Psoas muscle (tissue), 8 donors: ENCODE data around the gene ANAPC16. TPM values are rescaled to one million over a fixed set of nuclear protein-coding genes. Genes with fewer than 3 reads are reported as not detected.
A peak's percentile ranks its signal among the peaks of the same experiment; 100 is the strongest.

ENCODE experiments used
- ATAC-seq, 4 donors: fragments of 200-7000 bp; cut with Tn5 transposase; one replicate each; pipeline ENCODE4 v1.9.1; 2020; ENCODE audit warnings: moderate library complexity in 3 of 4, mild to moderate bottlenecking in 2 of 4
- DNase-seq, 2 donors: peaks; one replicate each; pipeline ENCODE4 v3.0.0-alpha.2; 2020
- H3K27ac ChIP-seq: fragments of 200-600 bp; one replicate; pipeline ENCODE4 v1.8.0; 2022
- H3K27me3 ChIP-seq, 3 donors: fragments of 200-600 bp in 1 of 3; one replicate each; pipeline versions ENCODE4 v1.6.1 to v1.8.0; 2013 to 2022; ENCODE audit warnings: low read length in 2 of 3, mild to moderate bottlenecking in 2 of 3, moderate library complexity in 1 of 3; ENCODE audit not compliant: insufficient read depth in 3 of 3
- H3K36me3 ChIP-seq, 2 donors: fragments of 200-600 bp in 1 of 2; one replicate each; pipeline versions ENCODE4 v1.6.1 to v1.8.0; 2013 to 2022; ENCODE audit warnings: low read depth in 1 of 2, mild to moderate bottlenecking in 1 of 2, moderate library complexity in 1 of 2; ENCODE audit not compliant: insufficient read depth in 1 of 2
- H3K4me1 ChIP-seq: fragments of 200-600 bp; one replicate; pipeline ENCODE4 v1.8.0; 2022
- H3K4me3 ChIP-seq: fragments of 200-600 bp; one replicate; pipeline ENCODE4 v1.8.0; 2022; ENCODE audit warnings: mild to moderate bottlenecking
- H3K9me3 ChIP-seq: fragments of 200-600 bp; one replicate; pipeline ENCODE4 v1.8.0; 2022
- WGBS, 3 donors: extraction: QIAGEN DNeasy Blood & Tissue Kit; methylation state at CpG; one replicate each; pipeline versions ENCODE4 v1.1.6 to v1.1.7; 2013; 5-methylcytosine and 5-hydroxymethylcytosine counted together
- intact Hi-C, 2 donors: fragments of 100-400 bp; cut with DNase I; formaldehyde crosslinking; loops; one replicate each; pipeline versions ENCODE4 v1.11.0 to v1.14.2; 2022
- polyA plus RNA-seq, 3 donors: library from polyadenylated mRNA; stranded (reverse); fragments of 200-250 nt; gene quantifications; one replicate each; pipeline ENCODE4 v1.2.3, GENCODE V29; 2013
- total RNA-seq, 4 donors: library from RNA; stranded (reverse); fragmentation: NEBNext Ultra II Directional in 2 of 4; extraction: Animal tissue kit (Norgen Biotek cat#: 25700) in 2 of 4; gene quantifications; one replicate each; pipeline versions ENCODE4 v1.2.1 to v1.2.4, GENCODE V29; 2021 to 2023
- TF ChIP-seq, protein P1 (sequence below): fragments of 200-600 bp; IDR thresholded peaks from one replicate; pipeline ENCODE4 v1.8.0; 2022; ENCODE audit warnings: antibody characterized with exemption
- donor health status: healthy with polysubstance abuse.
- donor health status: DM: no; HTN: no; CAD: no; lungs with moderate emphysema.
- donor health status: Bipolar disorder and iron deficiency.
- donor health status: healthy.
- donor health status: DM: yes; HTN: yes; CAD: no.
- donor health status: DM: no; HTN: no; CAD: no.
- donor health status: DM: no; HTN: no; CAD: no.
- donor health status: DM: yes; HTN: yes; CAD: no.

ANAPC16 gene
- total and polyA plus RNA-seq, 7 donors, result 60.1 to 184 (median 128) TPM

DNA sequence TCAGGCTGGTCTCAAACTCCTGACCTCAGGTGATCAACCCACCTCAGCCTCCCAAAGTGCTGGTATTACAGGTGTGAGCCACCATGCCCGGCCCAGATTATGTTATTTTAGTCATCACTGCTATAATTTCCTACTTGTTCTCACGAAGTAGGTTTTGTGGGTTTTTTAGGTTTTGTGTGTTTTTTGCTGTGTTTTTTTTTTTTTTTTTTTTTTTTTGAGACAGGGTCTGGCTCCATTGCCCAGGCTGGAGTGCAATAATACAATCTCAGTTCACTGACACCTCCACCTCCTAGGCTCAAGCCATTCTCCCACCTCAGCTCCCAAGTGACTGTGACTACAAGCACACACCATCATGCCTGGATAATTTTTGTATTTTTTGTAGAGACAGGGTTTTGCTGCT is 20.9 kb upstream of the ANAPC16 start:
- TF ChIP-seq, protein P1, sequence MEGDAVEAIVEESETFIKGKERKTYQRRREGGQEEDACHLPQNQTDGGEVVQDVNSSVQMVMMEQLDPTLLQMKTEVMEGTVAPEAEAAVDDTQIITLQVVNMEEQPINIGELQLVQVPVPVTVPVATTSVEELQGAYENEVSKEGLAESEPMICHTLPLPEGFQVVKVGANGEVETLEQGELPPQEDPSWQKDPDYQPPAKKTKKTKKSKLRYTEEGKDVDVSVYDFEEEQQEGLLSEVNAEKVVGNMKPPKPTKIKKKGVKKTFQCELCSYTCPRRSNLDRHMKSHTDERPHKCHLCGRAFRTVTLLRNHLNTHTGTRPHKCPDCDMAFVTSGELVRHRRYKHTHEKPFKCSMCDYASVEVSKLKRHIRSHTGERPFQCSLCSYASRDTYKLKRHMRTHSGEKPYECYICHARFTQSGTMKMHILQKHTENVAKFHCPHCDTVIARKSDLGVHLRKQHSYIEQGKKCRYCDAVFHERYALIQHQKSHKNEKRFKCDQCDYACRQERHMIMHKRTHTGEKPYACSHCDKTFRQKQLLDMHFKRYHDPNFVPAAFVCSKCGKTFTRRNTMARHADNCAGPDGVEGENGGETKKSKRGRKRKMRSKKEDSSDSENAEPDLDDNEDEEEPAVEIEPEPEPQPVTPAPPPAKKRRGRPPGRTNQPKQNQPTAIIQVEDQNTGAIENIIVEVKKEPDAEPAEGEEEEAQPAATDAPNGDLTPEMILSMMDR, result no peak
- DNase-seq (no peak), ATAC-seq (no peak)
- H3K4me1 ChIP-seq, result no peaks in the 10 kb centered on the region
- H3K9me3 ChIP-seq, result no peaks in the 10 kb centered on the region
- no peak overlapping the region for H3K4me3 ChIP-seq
- no peak overlapping the region for H3K27ac ChIP-seq
- 95 to 100% (median 96%) methylated on average over 2 of the region's 2 CpGs for WGBS, 3 donors
- H3K36me3 ChIP-seq, result peaks cover 0 to 70% of the 10 kb centered on the region in 2 donors
- intact Hi-C loops, result no loop called here
- H3K27me3 ChIP-seq, result no peaks in the 10 kb centered on the region

DNA sequence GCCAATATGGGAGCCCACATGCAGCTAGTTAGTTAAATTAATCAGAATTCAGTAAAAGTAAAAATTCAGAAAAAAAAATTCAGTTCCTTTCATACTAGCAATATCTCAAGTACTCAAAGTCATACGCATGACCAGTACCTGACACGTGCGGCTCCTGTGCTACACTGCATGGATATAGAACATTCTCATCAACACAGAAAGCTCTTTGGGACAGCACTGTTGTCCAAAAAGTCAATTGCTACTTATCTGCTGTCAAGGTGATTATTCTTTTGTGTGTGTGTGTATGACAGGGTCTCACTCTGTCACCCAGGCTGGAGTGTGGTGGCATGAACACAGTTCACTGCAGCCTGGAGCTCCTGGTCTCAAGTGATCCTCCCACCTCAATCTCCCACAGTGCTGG is 14.9 kb upstream of the ANAPC16 start:
- Histone ChIP-seq H3K27ac (no peak overlapping the region), H3K36me3 (peaks cover 0 to 66% of the 10 kb centered on the region in 2 donors), H3K4me1 (peaks cover 9% of the 10 kb centered on the region), H3K27me3 (no peaks in the 10 kb centered on the region), H3K4me3 (no peak overlapping the region), H3K9me3 (no peaks in the 10 kb centered on the region)
- DNase-seq, result no peak
- TF ChIP-seq, protein P1, result no peak
- 95 to 99% (median 99%) methylated on average over 3 of the region's 3 CpGs for WGBS, 3 donors
- ATAC-seq, result no peak
- intact Hi-C loops, result no loop called here

DNA sequence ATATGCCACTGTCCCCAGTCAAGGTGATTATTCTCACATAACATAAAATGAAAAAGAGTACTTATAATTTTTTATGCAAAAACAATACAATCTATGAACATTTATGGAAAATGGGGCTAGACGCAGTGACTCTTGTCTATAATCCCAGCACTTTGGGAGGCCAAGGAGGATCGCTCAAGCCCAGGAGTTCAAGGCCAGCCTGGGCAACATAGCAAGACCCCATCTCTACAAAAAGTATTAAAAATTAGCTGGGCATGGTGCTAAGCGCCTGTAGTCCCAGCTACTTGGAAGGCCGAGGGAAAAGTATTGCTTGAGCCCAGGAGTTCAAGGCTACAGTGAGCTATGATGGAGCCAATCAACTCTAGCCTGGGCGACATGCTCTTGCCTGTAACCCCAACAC is 14.5 kb upstream of the ANAPC16 start:
- Histone ChIP-seq H3K27ac (no peak overlapping the region), H3K9me3 (no peaks in the 10 kb centered on the region), H3K4me1 (peaks cover 9% of the 10 kb centered on the region), H3K4me3 (no peak overlapping the region), H3K27me3 (no peaks in the 10 kb centered on the region), H3K36me3 (peaks cover 0 to 66% of the 10 kb centered on the region in 2 donors)
- DNase-seq (no peak), ATAC-seq (no peak)
- TF ChIP-seq, protein P1, result no peak
- 77 to 98% (median 80%) methylated on average over 5 of the region's 5 CpGs for WGBS, 3 donors
- intact Hi-C loops, result no loop called here

DNA sequence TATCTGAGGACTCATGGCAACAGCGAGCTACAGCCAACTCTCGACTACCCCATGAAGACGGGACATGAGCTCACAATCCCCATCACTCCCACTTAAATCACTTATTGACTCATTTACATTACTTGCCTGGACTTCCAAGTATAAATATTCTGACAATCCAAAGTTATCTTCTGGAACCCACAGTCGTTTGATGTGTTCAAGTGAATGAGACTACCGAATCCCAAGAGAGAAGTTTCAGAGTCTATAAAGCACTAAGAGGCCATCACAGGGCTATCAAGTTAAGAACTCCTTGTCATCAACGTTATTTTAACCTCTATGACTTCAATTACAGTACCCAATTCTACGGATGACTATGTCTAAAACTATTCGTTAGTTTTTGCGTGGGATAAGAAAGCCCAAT is 11.5 kb upstream of the ANAPC16 start:
- H3K27me3 ChIP-seq, result no peaks in the 10 kb centered on the region
- H3K4me3 ChIP-seq, result no peak overlapping the region
- H3K9me3 ChIP-seq, result no peaks in the 10 kb centered on the region
- ATAC-seq (peak; percentile 86 to 92 (median 90)), DNase-seq (no peak)
- WGBS, 3 donors, result 46 to 78% (median 53%) methylated on average over 9 of the region's 9 CpGs
- intact Hi-C loops, result no loop called here
- peaks cover 11% of the 10 kb centered on the region for H3K4me1 ChIP-seq
- H3K27ac ChIP-seq, result peak overlapping the region; percentile 84
- TF ChIP-seq, protein P1, result no peak
- H3K36me3 ChIP-seq, result peaks cover 0 to 70% of the 10 kb centered on the region in 2 donors

DNA sequence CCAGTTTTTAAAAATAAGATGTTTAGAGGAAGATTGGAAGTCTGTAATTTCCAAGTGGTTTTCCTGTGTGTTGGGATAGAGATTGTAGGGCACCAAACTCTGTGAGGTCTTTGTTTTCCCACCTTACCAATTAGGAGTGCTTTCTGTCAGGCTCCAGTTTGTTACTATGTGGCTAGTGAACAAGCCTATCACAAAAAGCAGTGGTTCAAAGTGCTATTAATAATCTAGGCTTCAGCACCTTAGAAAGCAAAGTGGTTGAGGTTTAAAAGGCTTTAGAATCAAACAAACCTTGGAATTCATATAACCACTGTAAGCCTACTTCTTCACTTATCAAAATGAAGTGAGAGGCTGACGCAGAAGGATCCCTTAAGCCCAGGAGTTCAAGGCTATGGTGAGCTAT is 11.1 kb upstream of the ANAPC16 start:
- intact Hi-C loops, result no loop called here
- TF ChIP-seq, protein P1, result no peak
- WGBS, 3 donors, result 88 to 96% (median 94%) methylated on average over 1 of the region's 1 CpG
- DNase-seq, result no peak
- H3K36me3 ChIP-seq, result peaks cover 0 to 70% of the 10 kb centered on the region in 2 donors
- no peaks in the 10 kb centered on the region for H3K9me3 ChIP-seq
- peak overlapping the region; percentile 84 for H3K27ac ChIP-seq
- H3K27me3 ChIP-seq, result no peaks in the 10 kb centered on the region
- H3K4me3 ChIP-seq, result no peak overlapping the region
- ATAC-seq, result peak; percentile 18 to 57 (median 44)
- peaks cover 15% of the 10 kb centered on the region for H3K4me1 ChIP-seq
